ENCODE data around the gene GNPDA1.

GNPDA1 gene

DNA sequence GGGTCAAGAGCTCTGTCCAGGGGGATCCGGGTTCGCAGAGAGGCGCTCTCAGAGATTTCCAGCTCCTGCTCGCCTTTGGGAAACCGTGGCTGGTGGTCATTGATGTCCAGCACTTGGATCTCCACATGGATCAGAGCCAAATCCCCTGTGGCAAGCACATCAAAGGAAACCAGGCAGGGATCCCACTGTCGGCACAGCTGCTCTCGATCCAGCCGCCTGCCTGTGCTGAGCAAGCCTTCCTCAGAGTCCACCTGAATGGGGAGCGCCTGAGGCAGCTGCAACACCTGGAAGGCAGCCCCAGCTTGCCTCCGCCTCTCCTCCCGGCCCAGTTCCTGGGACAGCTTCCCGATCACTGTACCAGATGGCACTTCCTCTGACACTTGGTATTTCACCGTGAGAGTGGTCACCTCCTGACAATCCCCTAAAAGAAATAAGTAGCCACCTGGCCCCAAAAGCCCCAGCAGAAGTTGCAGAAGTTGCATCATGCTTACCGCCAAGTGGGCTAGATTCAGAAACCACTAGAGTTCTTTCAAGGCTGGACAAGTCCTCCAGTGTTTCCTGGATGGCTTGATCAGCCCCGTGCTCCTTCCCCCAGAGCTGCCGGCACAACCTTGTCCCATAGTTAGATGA, 55.3 kb downstream of the GNPDA1 start:
- no peak for DNase-seq (ENCODE audit: low spot score)

DNA sequence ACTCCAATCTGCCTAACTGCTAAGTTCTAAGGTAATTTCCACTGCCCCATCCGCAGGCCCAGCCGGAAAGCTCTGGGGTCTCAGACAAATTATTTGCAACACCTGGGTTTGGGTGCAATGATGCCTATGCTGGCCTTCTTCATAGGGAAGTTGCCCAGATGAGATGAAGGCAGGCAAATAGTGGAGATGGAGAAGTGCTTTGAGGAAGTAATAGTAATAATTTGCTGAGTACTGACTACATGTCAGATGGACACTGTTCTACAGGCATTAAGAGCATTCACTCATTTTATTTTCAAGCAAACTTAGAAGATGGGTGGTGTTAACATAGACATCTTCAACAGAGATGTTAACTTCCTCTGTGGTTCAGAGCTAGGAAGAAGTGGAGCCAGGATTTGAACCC, 58.6 kb downstream of the GNPDA1 start:
- DNase-seq (ENCODE audit: low spot score): no peak

DNA sequence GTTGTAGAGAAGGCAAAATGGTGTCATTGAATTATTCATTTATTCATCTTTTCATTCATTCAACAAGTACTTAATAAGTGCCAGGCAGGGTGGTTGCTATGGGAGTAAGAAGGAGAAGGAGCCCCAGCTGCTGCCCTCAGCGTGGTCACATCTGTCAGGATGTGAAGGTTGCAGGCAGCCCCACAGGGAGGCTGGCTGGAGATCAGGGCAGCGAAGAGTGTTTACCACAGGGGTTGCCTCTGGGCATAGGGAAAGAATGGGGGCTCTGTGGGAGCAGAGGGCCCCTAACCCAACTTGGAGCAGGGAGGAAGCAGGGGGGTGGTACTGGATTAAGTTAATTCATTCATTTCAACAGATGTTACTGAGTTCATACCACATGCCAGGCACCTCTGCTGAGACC, 60.8 kb downstream of the GNPDA1 start:
- DNase-seq (ENCODE audit: low spot score): no peak

DNA sequence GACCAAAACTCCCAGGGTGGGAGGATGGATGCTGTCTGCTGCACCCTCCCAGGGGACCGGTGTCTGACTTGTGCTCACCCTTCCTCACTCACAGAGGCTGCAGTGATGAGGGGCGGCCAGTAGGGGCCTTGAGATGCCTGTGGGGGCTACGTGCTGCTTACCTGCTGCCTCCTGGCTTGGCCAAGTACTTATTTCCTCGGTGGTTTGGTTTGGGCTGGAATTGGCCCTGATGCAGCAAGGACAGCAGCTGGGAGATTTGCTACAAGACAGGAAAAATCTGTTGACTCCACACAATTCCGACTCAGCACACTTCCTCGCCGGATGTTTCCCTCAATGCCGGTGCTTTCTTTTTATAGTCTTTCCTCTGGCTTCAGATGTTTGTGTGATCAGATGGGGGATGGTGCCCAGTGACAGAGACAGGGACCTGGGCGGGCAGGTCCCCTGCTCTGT, 61.5 kb downstream of the GNPDA1 start:
- DNase-seq (ENCODE audit: low spot score): no peak

All from AG08396 (cell line).